H1 (cell line): ENCODE data around the gene CCSER2. TPM values are rescaled to one million over a fixed set of nuclear protein-coding genes. Genes with fewer than 3 reads are reported as not detected.

Source experiments
- CTCF ChIA-PET: fragments of 300-600 bp; sonication (Branson Sonifier 250); formaldehyde crosslinking; loops from one replicate; lab custom pipeline; 2021; ENCODE audit not compliant: partially characterized antibody; lab: Charles Lee
- POLR2A ChIA-PET: fragments of 300-600 bp; sonication (Branson Sonifier 250); formaldehyde crosslinking; loops from one replicate; lab custom pipeline; 2021; ENCODE audit warnings: inconsistent platforms; ENCODE audit not compliant: partially characterized antibody; lab: Charles Lee
- DNase-seq, 2 experiments: peaks; one replicate each; pipeline versions ENCODE4 v3.0.0 to v3.0.0-alpha.2; 2010 to 2022; ENCODE audit warnings: low spot score in 2 of 2, low read depth in 1 of 2, mixed read lengths in 1 of 2
- FAIRE-seq: peaks from 2 replicates; lab custom pipeline; 2011; peaks lifted over from hg19 to GRCh38; lab: Jason Lieb, UNC
- H2AFZ ChIP-seq: 2 replicates; pipeline ENCODE4 v1.8.1; 2012; ENCODE audit warnings: low read length, inconsistent platforms
- H2AK5ac ChIP-seq: 2 replicates; pipeline ENCODE4 v1.6.1; 2013; ENCODE audit warnings: low read depth, low read length
- H2BK120ac ChIP-seq: replicated peaks from 2 replicates; pipeline ENCODE3; 2013; ENCODE audit warnings: low read depth, low read length, inconsistent platforms
- H2BK12ac ChIP-seq: 2 replicates; pipeline ENCODE4 v1.6.1; 2013; ENCODE audit warnings: low read depth, low read length
- H2BK15ac ChIP-seq: 2 replicates; pipeline ENCODE4 v1.6.1; 2013; ENCODE audit warnings: low read length
- H2BK20ac ChIP-seq: 2 replicates; pipeline ENCODE4 v1.6.1; 2013; ENCODE audit warnings: low read length
- H2BK5ac ChIP-seq: 2 replicates; pipeline ENCODE4 v1.6.1; 2013; ENCODE audit warnings: low read depth, low read length
- H3K14ac ChIP-seq: 2 replicates; pipeline ENCODE4 v1.6.1; 2013; ENCODE audit warnings: inconsistent platforms; ENCODE audit not compliant: insufficient read length
- H3K18ac ChIP-seq: 2 replicates; pipeline ENCODE4 v1.6.1; 2013; ENCODE audit warnings: low read length; ENCODE audit errors: extremely low read depth
- H3K23ac ChIP-seq: 2 replicates; pipeline ENCODE4 v1.6.1; 2013; ENCODE audit warnings: inconsistent platforms; ENCODE audit not compliant: insufficient read length
- H3K23me2 ChIP-seq: 2 replicates; pipeline ENCODE4 v1.6.1; 2013; ENCODE audit warnings: low read depth, low read length
- H3K27ac ChIP-seq: 2 replicates; pipeline ENCODE4 v1.6.1; 2011; ENCODE audit warnings: low read depth, low read length, inconsistent platforms
- H3K27me3 ChIP-seq, 4 experiments: replicated peaks in 1 of 4; 1 replicate in 1 of 4; 2 replicates in 3 of 4; pipeline versions ENCODE4 v1.6.1 to v1.8.1; 2011 to 2013; ENCODE audit warnings: low read length in 3 of 4, mild to moderate bottlenecking in 3 of 4, inconsistent platforms in 2 of 4, mixed read lengths in 2 of 4, moderate library complexity in 1 of 4; ENCODE audit not compliant: control insufficient read depth in 3 of 4, insufficient read depth in 3 of 4; ENCODE audit errors: extremely low read depth in 1 of 4
- H3K36me3 ChIP-seq, 4 experiments: 2 replicates each; pipeline versions ENCODE4 v1.6.1 to v1.8.1; 2011 to 2013; ENCODE audit warnings: mild to moderate bottlenecking in 4 of 4, low read length in 3 of 4, moderate library complexity in 2 of 4, control low read depth in 1 of 4, inconsistent platforms in 1 of 4; ENCODE audit not compliant: insufficient read depth in 4 of 4, control insufficient read depth in 2 of 4
- H3K4ac ChIP-seq: replicated peaks from 2 replicates; pipeline ENCODE3; 2013; ENCODE audit warnings: low read length, low read depth, mixed read lengths, inconsistent platforms; ENCODE audit not compliant: insufficient read length
- H3K4me1 ChIP-seq, 4 experiments: replicated peaks in 1 of 4; 1 replicate in 1 of 4; 2 replicates in 3 of 4; pipeline versions ENCODE4 v1.6.1 to v1.8.1; 2011 to 2013; ENCODE audit warnings: low read length in 3 of 4, inconsistent platforms in 2 of 4, mixed read lengths in 1 of 4; ENCODE audit not compliant: insufficient read depth in 4 of 4, control insufficient read depth in 3 of 4
- H3K4me2 ChIP-seq, 2 experiments: 2 replicates each; pipeline versions ENCODE4 v1.6.1 to v1.8.1; 2011 to 2013; ENCODE audit warnings: low read depth in 2 of 2, low read length in 2 of 2, control low read depth in 1 of 2, inconsistent platforms in 1 of 2, mild to moderate bottlenecking in 1 of 2; ENCODE audit not compliant: insufficient read depth in 1 of 2
- H3K4me3 ChIP-seq, 4 experiments: fragments of 200-600, 300-600 bp in 1 of 4; sonication (generic), shearing (Covaris generic), sonication (Bioruptor Twin) in 1 of 4; 2 replicates each; pipeline versions ENCODE4 v1.5.1 to v1.8.1; 2011 to 2016; ENCODE audit warnings: low read length in 4 of 4, low read depth in 3 of 4, control low read depth in 2 of 4, inconsistent platforms in 2 of 4, mild to moderate bottlenecking in 2 of 4, mixed read lengths in 1 of 4, moderate library complexity in 1 of 4; ENCODE audit not compliant: insufficient read depth in 2 of 4; ENCODE audit errors: extremely low read depth in 1 of 4
- H3K56ac ChIP-seq: replicated peaks from 2 replicates; pipeline ENCODE3; 2013; ENCODE audit warnings: low read depth, mild to moderate bottlenecking, mixed read lengths, low read length, inconsistent platforms; ENCODE audit not compliant: insufficient read length
- H3K79me1 ChIP-seq: 2 replicates; pipeline ENCODE4 v1.6.1; 2013; ENCODE audit warnings: low read depth, low read length, control low read depth
- H3K79me2 ChIP-seq, 2 experiments: 2 replicates each; pipeline versions ENCODE4 v1.6.1 to v1.8.1; 2012 to 2013; ENCODE audit warnings: low read length in 2 of 2, mild to moderate bottlenecking in 2 of 2, inconsistent platforms in 1 of 2; ENCODE audit not compliant: insufficient read depth in 2 of 2, control insufficient read depth in 1 of 2
- H3K9ac ChIP-seq, 4 experiments: replicated peaks in 1 of 4; 1 replicate in 1 of 4; 2 replicates in 3 of 4; pipeline versions ENCODE4 v1.6.1 to v1.8.1; 2011 to 2013; ENCODE audit warnings: low read depth in 3 of 4, low read length in 3 of 4, control low read depth in 2 of 4, mild to moderate bottlenecking in 2 of 4, moderate library complexity in 2 of 4, inconsistent platforms in 1 of 4; ENCODE audit errors: extremely low read depth in 1 of 4
- H3K9me3 ChIP-seq, 2 experiments: 2 replicates each; pipeline versions ENCODE4 v1.6.1 to v1.8.1; 2012 to 2013; ENCODE audit warnings: mild to moderate bottlenecking in 2 of 2, moderate library complexity in 2 of 2, control low read depth in 1 of 2, inconsistent platforms in 1 of 2, low read depth in 1 of 2, low read length in 1 of 2, mixed read lengths in 1 of 2; ENCODE audit not compliant: insufficient read depth in 2 of 2
- H4K20me1 ChIP-seq, 2 experiments: replicated peaks in 1 of 2; 2 replicates each; pipeline versions ENCODE3 to v1.8.1; 2011 to 2013; ENCODE audit warnings: inconsistent platforms in 2 of 2, low read length in 2 of 2, mild to moderate bottlenecking in 1 of 2; ENCODE audit not compliant: insufficient read depth in 2 of 2, control insufficient read depth in 1 of 2
- H4K5ac ChIP-seq: 2 replicates; pipeline ENCODE4 v1.6.1; 2013; ENCODE audit warnings: low read length, low read depth, mixed read lengths, inconsistent platforms; ENCODE audit not compliant: insufficient read length
- H4K8ac ChIP-seq: 2 replicates; pipeline ENCODE4 v1.8.0; 2013; ENCODE audit warnings: mild to moderate bottlenecking, moderate library complexity, low read length, inconsistent platforms; ENCODE audit not compliant: insufficient read depth; ENCODE audit errors: extremely low read depth
- H4K91ac ChIP-seq: replicated peaks from 2 replicates; pipeline ENCODE3; 2013; ENCODE audit warnings: low read length, mixed read lengths, inconsistent platforms; ENCODE audit not compliant: insufficient read length
- EP300 ChIP-seq, 2 experiments: IDR thresholded peaks; 1 replicate in 1 of 2; 2 replicates in 1 of 2; pipeline ENCODE4 v1.6.1; 2011 to 2012; ENCODE audit warnings: low read depth in 2 of 2, low read length in 2 of 2, mild to moderate bottlenecking in 2 of 2, borderline replicate concordance in 1 of 2, inconsistent platforms in 1 of 2, moderate library complexity in 1 of 2
- FOSL1 ChIP-seq: IDR thresholded peaks from 2 replicates; pipeline ENCODE4 v1.6.1; 2011; ENCODE audit warnings: mild to moderate bottlenecking, low read depth, low read length, moderate library complexity; ENCODE audit not compliant: insufficient read depth
- GABPA ChIP-seq: IDR thresholded peaks from 2 replicates; pipeline ENCODE4 v1.6.1; 2011; ENCODE audit warnings: mild to moderate bottlenecking, low read length, moderate library complexity, borderline replicate concordance; ENCODE audit not compliant: insufficient read depth
- HDAC6 ChIP-seq: IDR thresholded peaks from one replicate; pipeline ENCODE4 v1.7.1; 2012; ENCODE audit warnings: low read depth, mild to moderate bottlenecking, inconsistent platforms, low read length, moderate library complexity
- JUN ChIP-seq: IDR thresholded peaks from 2 replicates; pipeline ENCODE4 v1.6.1; 2011; ENCODE audit warnings: low read depth, mild to moderate bottlenecking, improper control_type of control experiment, low read length
- JUND ChIP-seq: IDR thresholded peaks from 2 replicates; pipeline ENCODE4 v1.6.1; 2011; ENCODE audit warnings: mild to moderate bottlenecking, improper control_type of control experiment, low read length
- KDM1A ChIP-seq: fragments of 200-600, 300-600 bp; sonication (generic); IDR thresholded peaks from 2 replicates; pipeline ENCODE4 v1.7.1; 2016; ENCODE audit warnings: mild to moderate bottlenecking, low read length, borderline replicate concordance
- NANOG ChIP-seq: IDR thresholded peaks from 2 replicates; pipeline ENCODE4 v1.6.1; 2011; ENCODE audit warnings: low read length, low read depth, mild to moderate bottlenecking, inconsistent platforms; ENCODE audit not compliant: insufficient read depth, poor library complexity, severe bottlenecking
- RNF2 ChIP-seq: fragments of 200-900, 300-1000 bp; sonication (generic); IDR thresholded peaks from 2 replicates; pipeline ENCODE4 v1.7.1; 2016; ENCODE audit warnings: borderline replicate concordance, low read depth, mild to moderate bottlenecking, antibody characterized with exemption, low read length; ENCODE audit not compliant: poor library complexity, severe bottlenecking; ENCODE audit errors: missing control alignments
- SIN3A ChIP-seq, 2 experiments: IDR thresholded peaks in 1 of 2; conservative IDR thresholded peaks in 1 of 2; 2 replicates each; pipeline ENCODE4 v1.6.1; 2011 to 2012; ENCODE audit warnings: low read length in 2 of 2, improper control_type of control experiment in 1 of 2, low read depth in 1 of 2, mild to moderate bottlenecking in 1 of 2
- TAF7 ChIP-seq: optimal IDR thresholded peaks from 2 replicates; pipeline ENCODE3; 2011; ENCODE audit warnings: low read depth, mild to moderate bottlenecking, inconsistent platforms, low read length, moderate library complexity, borderline replicate concordance
- YY1 ChIP-seq: IDR thresholded peaks from 2 replicates; pipeline ENCODE4 v1.6.1; 2011; ENCODE audit warnings: low read depth, mild to moderate bottlenecking, low read length
- WGBS, 2 experiments: shearing (Covaris generic) in 1 of 2; methylation state at CpG; one replicate each; pipeline versions ENCODE4 v1.1.6 to v1.1.7; 2013 to 2015; ENCODE audit warnings: low lambda C conversion rate in 2 of 2, mixed read lengths in 2 of 2, inconsistent platforms in 1 of 2, low coverage in 1 of 2, missing lambda C conversion rate in 1 of 2; ENCODE audit not compliant: insufficient replicate concordance in 2 of 2, insufficient coverage in 1 of 2, insufficient read length in 1 of 2; ENCODE audit errors: extremely low coverage in 1 of 2, missing lambda C conversion rate in 1 of 2; 5-methylcytosine and 5-hydroxymethylcytosine counted together
- polyA plus RNA-seq, 7 experiments: library from polyadenylated mRNA; depleted of rRNA in 3 of 7; stranded (reverse) in 5 of 7; unstranded in 2 of 7; fragments of >200 nt in 5 of 7; fragments of 200-250 nt in 2 of 7; gene quantifications; 1 replicate in 5 of 7; 2 replicates in 1 of 7; 4 replicates in 1 of 7; pipeline versions ENCODE4 v1.2.1 to v1.2.3, GENCODE V29; 2011 to 2013; ENCODE audit warnings: missing spikeins in 2 of 7, mixed read lengths in 2 of 7
- total RNA-seq: library from RNA; stranded (reverse); fragmentation: NEBNext Ultra II Directional; extraction: Animal tissue kit (Norgen Biotek cat#: 25700); gene quantifications from 2 replicates; pipeline ENCODE4 v1.2.1, GENCODE V29; 2021

Gene CCSER2
- total and polyA plus RNA-seq, 2 of the 8 experiments (the other 6 are each of a cell fraction or from before 2014, with no cell fraction given) = 6.9 to 30.5 TPM

DNA sequence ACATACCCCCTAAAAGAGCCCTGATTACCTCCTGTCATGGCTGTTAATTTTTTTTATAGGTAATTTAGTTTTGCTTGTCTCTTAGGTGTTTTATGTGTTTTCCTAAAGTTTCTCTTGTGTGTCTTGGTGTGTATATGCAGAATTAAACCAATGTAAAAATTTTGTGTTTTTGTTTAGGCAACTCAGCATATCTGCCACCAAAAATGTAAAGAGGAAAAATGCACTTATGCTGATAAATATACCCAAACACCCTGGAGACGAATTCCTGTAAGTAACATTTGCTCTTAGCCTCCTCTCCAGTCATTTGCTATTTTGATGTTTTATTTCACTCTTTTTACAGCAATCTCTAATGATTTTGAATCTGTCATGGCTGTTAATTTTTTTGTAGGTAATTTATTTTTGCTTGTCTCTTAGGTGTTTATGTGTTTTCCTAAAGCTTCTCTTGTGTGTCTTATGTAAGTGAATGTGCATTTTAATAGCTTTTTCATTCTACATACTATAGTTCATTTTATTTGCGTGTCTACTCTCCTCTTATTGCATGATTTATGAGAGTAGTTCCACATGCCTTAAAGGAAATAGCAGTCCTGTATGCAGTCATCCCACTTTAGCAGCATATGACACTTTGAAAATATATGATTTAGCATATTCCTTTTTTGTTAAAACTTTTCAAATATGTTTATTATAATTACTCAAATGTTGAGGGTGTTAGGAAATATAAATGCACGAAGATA lies 149.2 kb downstream of the CCSER2 start:
- Histone ChIP-seq H3K4ac (no peak overlapping the region), H3K9ac (no peak overlapping the region), H3K18ac (no peak overlapping the region), H2AK5ac (no peak overlapping the region), H2BK20ac (no peak overlapping the region), H3K27me3 (no peaks in the 10 kb centered on the region), H2BK15ac (no peak overlapping the region), H3K79me1 (no peaks in the 10 kb centered on the region), H3K23ac (no peak overlapping the region), H3K4me1 (no peaks in the 10 kb centered on the region), H3K27ac (no peak overlapping the region), H2AFZ (no peak overlapping the region), H3K36me3 (peaks cover 0 to 3% (median 0%) of the 10 kb centered on the region in 4 experiments; a peak in 1 of 8 replicates), H2BK12ac (no peak overlapping the region), H2BK120ac (no peak overlapping the region), H4K91ac (no peak overlapping the region), H3K56ac (no peak overlapping the region), H3K14ac (no peak overlapping the region), H4K5ac (no peak overlapping the region), H3K23me2 (no peaks in the 10 kb centered on the region), H3K9me3 (no peaks in the 10 kb centered on the region), H2BK5ac (no peak overlapping the region), H3K4me3 (no peak overlapping the region), H3K4me2 (no peak overlapping the region), H4K20me1 (peaks cover 0 to 2% of the 10 kb centered on the region in 2 experiments), H4K8ac (no peak overlapping the region), H3K79me2 (no peaks in the 10 kb centered on the region)
- DNase-seq = no peak
- ChIA-PET POLR2A (no interaction called here), CTCF (no interaction called here)
- WGBS, 2 experiments = 96% methylated on average over 3 of the region's 3 CpGs; no CpG with 5 or more reads in 1 of the 2 experiments
- no peak for FAIRE-seq
- TF ChIP-seq YY1 = no peak
- no peak for TF ChIP-seq JUN
- no peak for TF ChIP-seq SIN3A (conservative IDR thresholded peaks at IDR 0.05 in 1 of 2, IDR thresholded peaks at IDR 0.05 in 1 of 2; ENCODE audit: low read depth in 1 of 2, low read length in 2 of 2)
- no peak for TF ChIP-seq NANOG
- TF ChIP-seq TAF7 = no peak
- no peak for TF ChIP-seq FOSL1
- no peak for TF ChIP-seq RNF2
- no peak for TF ChIP-seq EP300 (IDR thresholded peaks at IDR 0.05; ENCODE audit: borderline replicate concordance in 1 of 2, low read depth in 2 of 2, low read length in 2 of 2)
- no peak for TF ChIP-seq HDAC6
- no peak for TF ChIP-seq KDM1A
- TF ChIP-seq GABPA = no peak
- no peak for TF ChIP-seq JUND
